Lung microvascular endothelial cell (primary cell): ENCODE measurements around the gene FAM53B. TPM values are rescaled to one million over a fixed set of nuclear protein-coding genes. Genes with fewer than 3 reads are reported as not detected.

Experiments used
- DNase-seq, 2 donors: peaks; one replicate each; pipeline versions ENCODE4 v3.0.0 to v3.0.0-alpha.2; 2010; ENCODE audit warnings: low read depth in 2 of 2
- total RNA-seq: library from RNA; depleted of rRNA; stranded (reverse); fragments of >200 nt; gene quantifications from 2 replicates; pipeline ENCODE4 v1.2.1, GENCODE V29; 2014

The FAM53B gene
- total RNA-seq, 1 donor from 2014 or later, result 10.3 TPM

GRCh38 chr10:124587811-124588211, 156.4 kb downstream of the FAM53B start:
- no peak for DNase-seq

GRCh38 chr10:124586142-124586541, 158.0 kb downstream of the FAM53B start:
- no peak for DNase-seq

GRCh38 chr10:124579011-124579399, 165.2 kb downstream of the FAM53B start:
- DNase-seq, result no peak

- no peak for DNase-seq
Observed at GRCh38 chr10:124578231-124579010, 165.8 kb downstream of the FAM53B start.

- DNase-seq, result no peak
Observed at GRCh38 chr10:124577651-124578050, 166.5 kb downstream of the FAM53B start.

- no peak for DNase-seq
Observed at GRCh38 chr10:124576526-124577420, 167.4 kb downstream of the FAM53B start.

GRCh38 chr10:124575107-124576035, 168.8 kb downstream of the FAM53B start:
- DNase-seq, result no peak

- no peak for DNase-seq
Observed at GRCh38 chr10:124574456-124575070, 169.6 kb downstream of the FAM53B start.

- no peak for DNase-seq
Observed at GRCh38 chr10:124573726-124574455, 170.3 kb downstream of the FAM53B start.

- DNase-seq, result no peak
Observed at GRCh38 chr10:124572751-124573150, 171.4 kb downstream of the FAM53B start.

- DNase-seq, result peak in 1 of 2 donors; percentile 12
Observed at GRCh38 chr10:124570646-124571045, 173.5 kb downstream of the FAM53B start.

GRCh38 chr10:124569623-124570470, 174.3 kb downstream of the FAM53B start:
- no peak for DNase-seq

Other genes with a start within 250 kb of the FAM53B start
- 7.3 and 10.0 TPM in 2 replicates for gene EEF1AKMT2, start 47.5 kb upstream of the FAM53B start, total RNA-seq
- gene ABRAXAS2, start 57.4 kb upstream of the FAM53B start, total RNA-seq, result 8.7 and 11.5 TPM in 2 replicates
- gene ZRANB1, start 197.7 kb upstream of the FAM53B start, total RNA-seq, result 15.3 and 20.8 TPM in 2 replicates